A673 (cell line): ENCODE results near the gene R3HDM1.

Experiments used
- EZH2 ChIP-seq: fragments of 200-600 bp; sonication (generic); IDR thresholded peaks from 2 replicates; pipeline ENCODE4 v1.6.1; 2017; ENCODE audit warnings: borderline replicate concordance, low read depth, mild to moderate bottlenecking, mixed read lengths, antibody characterized with exemption, low read length; ENCODE audit not compliant: poor library complexity, severe bottlenecking
- TF ChIP-seq, protein P1 (sequence below): fragments of 300-800, 200-600 bp; sonication (generic); conservative IDR thresholded peaks from 2 replicates; pipeline ENCODE4 v1.5.1; 2017; ENCODE audit warnings: low read depth, mild to moderate bottlenecking, antibody characterized with exemption, low read length, moderate library complexity, mixed read lengths

DNA sequence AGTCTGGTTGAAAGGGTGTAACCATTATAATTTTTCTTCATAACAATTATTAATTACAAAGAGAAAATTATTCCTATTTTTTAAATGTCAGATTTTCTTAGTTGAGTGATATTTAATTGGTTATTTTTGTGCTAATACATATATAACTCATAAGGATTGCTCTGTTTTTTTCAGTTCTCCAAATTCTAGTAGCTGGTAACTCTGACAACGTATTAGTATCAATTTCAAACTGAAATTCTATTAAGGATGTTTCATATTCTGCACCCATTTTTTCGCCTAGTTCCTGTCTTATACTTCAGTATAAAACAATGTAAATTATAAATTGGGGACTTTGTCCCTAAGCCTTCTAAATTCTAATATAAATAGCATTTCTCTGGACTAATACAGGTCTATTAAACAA lies 81.0 kb downstream of the R3HDM1 start:
- TF ChIP-seq, protein P1, sequence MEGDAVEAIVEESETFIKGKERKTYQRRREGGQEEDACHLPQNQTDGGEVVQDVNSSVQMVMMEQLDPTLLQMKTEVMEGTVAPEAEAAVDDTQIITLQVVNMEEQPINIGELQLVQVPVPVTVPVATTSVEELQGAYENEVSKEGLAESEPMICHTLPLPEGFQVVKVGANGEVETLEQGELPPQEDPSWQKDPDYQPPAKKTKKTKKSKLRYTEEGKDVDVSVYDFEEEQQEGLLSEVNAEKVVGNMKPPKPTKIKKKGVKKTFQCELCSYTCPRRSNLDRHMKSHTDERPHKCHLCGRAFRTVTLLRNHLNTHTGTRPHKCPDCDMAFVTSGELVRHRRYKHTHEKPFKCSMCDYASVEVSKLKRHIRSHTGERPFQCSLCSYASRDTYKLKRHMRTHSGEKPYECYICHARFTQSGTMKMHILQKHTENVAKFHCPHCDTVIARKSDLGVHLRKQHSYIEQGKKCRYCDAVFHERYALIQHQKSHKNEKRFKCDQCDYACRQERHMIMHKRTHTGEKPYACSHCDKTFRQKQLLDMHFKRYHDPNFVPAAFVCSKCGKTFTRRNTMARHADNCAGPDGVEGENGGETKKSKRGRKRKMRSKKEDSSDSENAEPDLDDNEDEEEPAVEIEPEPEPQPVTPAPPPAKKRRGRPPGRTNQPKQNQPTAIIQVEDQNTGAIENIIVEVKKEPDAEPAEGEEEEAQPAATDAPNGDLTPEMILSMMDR = no peak
- TF ChIP-seq EZH2 = no peak
